NCI-H2171 (cell line): ENCODE data around the gene IFNL2.
A peak's percentile ranks its signal among the peaks of the same experiment; 100 is the strongest.
"Not testable (repeated sequence)": the region's sequence is repeated elsewhere in the genome, so short reads cannot be mapped to it uniquely, and the experiment has no call there.

Experiments
- DNase-seq: peaks from one replicate; lab custom pipeline; 2025; lab: John Stamatoyannopoulos, UW

Gene IFNL2

GRCh38 chr19:39268085-39268484 is at the start of gene IFNL2:
Gene IFNL2 (plus strand): TSS chr19:39268396. CDS start chr19:39268569, 173 bp downstream.
- DNase-seq = peak; percentile 63

DNA sequence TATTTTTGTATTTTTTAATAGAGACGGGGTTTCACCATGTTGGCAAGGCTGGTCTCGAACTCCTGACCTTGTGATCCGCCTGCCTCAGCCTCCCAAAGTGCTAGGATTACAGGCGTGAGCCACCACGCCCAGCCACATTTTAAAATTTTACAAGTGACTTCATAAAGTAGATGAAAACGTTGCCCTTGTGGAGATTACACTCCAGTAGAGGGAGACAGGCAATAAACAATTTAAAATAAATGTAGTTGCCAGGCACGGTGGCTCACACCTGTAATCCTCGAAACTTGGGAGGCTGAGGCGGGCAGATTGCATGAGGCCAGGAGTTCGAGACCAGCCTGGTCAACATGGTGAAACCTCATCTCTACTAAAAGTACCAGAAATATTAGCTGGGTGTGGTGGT is 49.1 kb upstream of the IFNL2 start:
- DNase-seq = not testable (repeated sequence)

DNA sequence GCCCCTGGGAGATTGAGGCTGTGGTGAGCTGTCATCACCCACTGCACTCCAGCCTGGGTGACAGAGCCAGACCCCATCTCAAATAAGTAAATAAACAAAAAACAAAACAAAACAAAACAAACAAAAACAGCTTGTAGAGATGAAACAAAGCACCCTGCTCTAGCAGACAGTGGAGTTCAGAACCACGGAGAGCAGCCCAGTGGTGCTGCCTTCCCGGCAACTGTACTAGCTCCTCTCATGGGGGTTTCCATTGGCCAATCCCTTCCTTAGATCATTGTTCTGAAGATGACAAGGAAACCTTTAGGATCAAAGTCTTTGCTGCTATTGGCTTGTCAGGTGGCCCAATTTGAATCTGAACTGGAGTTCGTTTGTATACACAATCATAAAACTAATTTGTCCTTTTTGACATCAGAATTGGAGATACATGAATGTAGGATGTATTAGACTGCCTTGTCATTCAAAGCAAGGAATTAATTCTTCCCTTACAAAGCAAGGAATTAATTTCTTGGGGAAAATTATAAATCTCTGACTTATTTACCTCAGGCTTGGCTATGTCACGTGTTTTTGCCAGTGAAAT is 44.4 kb upstream of the IFNL2 start:
- no peak for DNase-seq

DNA sequence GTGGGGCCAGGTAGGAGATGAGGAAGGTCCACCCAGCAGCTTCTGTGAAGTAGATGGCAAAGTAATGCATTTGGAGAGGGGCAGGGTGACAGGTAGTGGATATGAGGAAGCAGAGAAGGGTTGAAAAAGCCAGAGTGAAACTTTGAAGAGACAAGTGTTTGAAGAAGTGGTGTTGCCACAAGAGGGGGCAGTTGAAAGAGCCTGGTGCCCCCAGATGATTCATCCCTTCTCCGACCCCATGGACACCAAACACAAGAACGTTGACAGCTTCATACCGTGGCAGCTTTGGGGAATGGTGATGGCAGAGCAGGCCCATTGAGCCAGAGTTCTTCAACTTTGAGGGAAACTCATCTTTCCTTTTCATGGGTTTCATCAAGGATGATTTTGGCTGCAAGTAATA is 43.3 kb upstream of the IFNL2 start:
- DNase-seq = no peak

DNA sequence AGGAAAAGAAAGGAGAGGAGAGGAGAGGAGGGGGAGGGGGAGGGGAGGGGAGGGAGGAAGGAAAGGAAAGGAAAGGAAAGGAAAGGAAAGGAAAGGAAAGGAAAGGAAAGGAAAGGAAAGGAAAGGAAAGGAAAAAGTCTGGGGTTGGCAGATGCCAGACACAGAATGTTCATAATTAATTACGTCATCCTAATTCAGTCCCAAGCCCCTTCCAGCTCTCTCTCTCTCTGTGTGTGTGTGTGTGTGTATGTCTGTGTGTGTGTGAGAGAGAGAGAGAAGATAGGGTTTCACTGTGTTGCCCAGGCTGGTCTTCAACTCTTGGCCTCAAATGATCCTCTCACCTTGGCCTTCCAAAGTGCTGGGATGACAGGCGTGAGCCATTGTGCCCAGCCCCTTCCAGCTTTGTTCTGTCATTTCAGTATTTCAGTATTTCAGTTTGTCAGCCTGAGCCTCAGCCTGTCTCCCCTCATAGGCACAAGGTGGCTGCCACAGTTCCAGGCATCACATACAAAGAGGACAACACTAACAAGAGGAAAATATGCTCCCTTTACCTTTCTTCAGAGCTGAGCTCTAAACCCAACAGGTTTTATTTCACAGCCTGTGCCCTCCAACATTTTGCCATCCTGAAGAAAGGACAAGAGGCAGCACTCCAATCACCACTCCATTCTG is 38.0 kb upstream of the IFNL2 start:
- no peak for DNase-seq

DNA sequence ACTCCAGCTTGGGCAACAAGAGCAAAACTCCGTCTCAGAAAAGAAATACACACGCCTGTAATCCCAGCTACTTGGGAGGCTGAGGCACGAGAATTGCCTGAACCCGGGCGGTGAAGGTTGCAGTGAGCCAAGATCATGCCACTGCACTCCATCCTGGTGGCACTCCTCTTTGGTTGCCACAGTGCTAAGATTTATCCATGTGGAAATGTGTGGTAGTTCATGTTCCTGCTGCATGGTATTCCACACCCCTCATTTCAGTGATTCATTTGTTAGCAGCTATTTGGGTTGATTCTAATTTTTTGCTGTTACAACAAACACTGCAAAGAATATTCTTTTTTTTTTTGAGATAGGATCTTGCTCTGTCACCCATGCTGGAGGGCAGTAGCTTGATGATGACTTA is 35.5 kb upstream of the IFNL2 start:
- DNase-seq = no peak

DNA sequence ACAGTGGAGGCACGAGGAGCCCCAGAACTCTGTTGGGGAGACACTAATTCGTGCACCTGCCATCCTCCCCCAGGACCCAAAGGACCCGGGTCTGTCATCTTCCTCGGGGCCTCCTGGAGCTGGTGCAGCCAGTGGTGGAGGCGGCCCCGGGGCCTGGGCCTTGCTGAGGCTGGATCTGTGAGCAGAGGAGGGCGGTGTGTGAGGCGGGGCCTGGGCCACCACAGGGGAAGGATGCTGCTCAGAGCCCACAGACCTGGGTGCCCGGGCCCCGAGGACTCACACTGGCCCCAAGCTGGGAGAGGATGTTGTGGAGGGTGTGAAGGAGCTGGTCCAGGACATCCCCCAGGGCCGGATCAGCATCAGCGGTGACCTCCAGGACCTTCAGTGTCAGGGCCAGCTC is 31.7 kb upstream of the IFNL2 start:
- no peak for DNase-seq

- no peak for DNase-seq
Measured at GRCh38 chr19:39237200-39238184, 30.7 kb upstream of the IFNL2 start.

- no peak for DNase-seq
Measured at GRCh38 chr19:39238209-39238608, 30.0 kb upstream of the IFNL2 start.

DNA sequence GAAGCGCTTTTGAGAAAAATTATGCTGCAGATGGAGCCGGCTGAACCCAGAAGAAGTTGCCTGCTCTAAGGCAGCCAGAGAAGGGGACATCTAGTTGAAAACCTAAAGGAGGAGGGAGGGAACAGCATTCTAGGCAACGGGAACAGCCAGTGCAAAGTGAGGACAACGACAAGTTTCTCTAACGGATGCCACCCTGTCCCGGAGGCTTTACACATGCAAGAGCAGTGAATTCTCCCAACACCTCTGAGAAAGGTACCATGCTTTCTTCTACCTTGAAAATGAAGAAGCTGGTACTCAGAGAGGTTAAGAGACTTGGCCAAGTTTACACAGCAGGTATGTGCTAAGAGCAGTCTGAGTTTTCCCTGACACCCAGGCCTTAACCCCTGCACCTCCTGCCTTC is 29.3 kb upstream of the IFNL2 start:
- no peak for DNase-seq

DNA sequence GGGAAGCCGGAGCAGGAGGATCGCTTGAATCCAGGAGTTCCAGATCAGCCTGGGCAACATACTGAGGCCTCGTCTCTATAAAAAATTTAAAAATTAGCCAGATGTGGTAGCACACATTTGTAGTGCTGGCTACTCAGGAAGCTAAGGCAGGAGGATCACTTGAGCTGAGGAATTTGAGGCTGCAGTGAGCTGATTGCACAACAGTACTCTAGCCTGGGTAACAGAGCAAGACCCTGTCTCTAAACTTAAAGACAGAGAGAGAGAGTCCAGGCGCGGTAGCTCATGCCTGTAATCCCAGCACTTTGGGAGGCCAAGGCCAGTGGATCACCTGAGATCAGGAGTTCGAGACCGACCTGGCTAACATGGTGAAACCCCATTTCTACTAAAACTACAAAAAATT is 27.8 kb upstream of the IFNL2 start:
- DNase-seq = no peak

- DNase-seq = not testable (repeated sequence)
Measured at GRCh38 chr19:39243741-39244140, 24.5 kb upstream of the IFNL2 start.

DNA sequence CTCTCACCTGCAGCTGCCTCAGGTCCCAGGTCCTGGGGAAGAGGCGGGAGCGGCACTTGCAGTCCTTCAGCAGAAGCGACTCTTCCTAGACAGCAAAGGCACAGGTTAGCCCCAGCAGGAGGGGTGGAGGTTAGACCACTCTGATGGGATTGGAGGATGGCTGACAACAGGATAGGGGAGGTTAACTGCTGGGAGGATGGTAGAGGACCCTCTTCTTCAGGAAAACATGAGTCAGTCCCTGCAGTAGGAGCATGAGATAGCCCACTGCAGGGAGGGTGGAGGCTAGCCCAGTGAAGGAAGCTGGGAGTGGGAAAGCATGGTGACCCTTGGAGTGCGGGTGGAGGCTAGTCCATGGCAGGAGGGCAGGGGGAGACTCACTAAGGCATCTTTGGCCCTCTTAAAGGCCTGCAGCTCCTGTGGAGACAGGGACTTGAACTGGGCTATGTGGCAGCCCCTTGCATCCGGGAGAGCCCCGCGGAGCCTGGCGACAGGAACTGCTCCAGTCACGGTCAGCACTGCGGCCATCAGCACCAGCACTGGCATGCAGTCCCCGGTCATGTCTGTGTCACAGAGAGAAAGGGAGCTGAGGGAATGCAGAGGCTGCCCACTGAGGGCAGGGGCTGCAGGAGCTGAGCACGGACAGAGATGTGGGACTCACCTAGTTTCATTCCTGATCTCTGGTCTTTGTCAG is 23.6 kb upstream of the IFNL2 start, which contains the start of gene IFNL3:
TSS of gene IFNL3 (minus strand) at position 597 of the 691 bp plus-strand sequence. CDS start at position 558, 39 bp downstream.
- not testable (repeated sequence) for DNase-seq

- peak; percentile 51 for DNase-seq
Measured at GRCh38 chr19:39245166-39245565, 23.0 kb upstream of the IFNL2 start.

DNA sequence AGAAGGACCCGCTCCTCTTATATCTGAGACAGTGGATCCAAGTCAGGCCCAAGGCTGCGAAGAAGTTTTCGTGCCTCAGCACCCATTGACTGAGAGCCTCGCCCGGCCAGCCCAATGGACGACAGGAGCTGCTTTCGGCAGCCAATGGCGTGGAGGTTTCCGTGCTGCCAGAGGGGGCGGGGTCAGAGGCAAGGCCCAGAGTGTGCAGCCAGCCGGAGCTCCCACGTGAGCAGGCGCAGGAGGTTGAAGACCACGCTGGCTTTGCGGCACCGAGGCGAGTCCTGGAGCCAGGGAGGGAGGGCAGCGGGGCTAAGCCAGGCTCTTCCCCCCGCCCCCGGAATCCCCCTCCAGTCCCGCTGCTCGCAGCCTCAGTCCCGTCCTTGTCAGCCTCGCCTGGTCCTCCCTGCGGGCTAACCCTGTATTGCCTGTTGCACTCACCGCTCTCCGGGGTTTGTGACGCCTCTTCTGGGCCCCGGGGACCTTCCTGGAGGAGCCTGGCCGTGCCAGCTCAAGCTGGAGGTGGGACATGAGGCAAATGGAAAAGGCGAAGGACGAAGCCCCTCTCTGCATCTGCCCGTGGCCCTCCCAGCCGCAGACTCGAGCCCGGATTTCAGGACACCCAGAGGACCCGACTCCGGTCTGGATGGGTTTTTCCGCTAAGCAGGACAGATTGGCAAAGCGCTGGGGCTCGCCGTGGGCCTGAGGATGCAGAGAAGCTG is 21.1 kb upstream of the IFNL2 start:
- no peak for DNase-seq

- DNase-seq = no peak
Measured at GRCh38 chr19:39247701-39248664, 20.2 kb upstream of the IFNL2 start.

- DNase-seq = no peak
Measured at GRCh38 chr19:39248806-39249205, 19.4 kb upstream of the IFNL2 start, which contains the start of gene IFNL4. Gene IFNL4 (minus strand): TSS chr19:39248856.

DNA sequence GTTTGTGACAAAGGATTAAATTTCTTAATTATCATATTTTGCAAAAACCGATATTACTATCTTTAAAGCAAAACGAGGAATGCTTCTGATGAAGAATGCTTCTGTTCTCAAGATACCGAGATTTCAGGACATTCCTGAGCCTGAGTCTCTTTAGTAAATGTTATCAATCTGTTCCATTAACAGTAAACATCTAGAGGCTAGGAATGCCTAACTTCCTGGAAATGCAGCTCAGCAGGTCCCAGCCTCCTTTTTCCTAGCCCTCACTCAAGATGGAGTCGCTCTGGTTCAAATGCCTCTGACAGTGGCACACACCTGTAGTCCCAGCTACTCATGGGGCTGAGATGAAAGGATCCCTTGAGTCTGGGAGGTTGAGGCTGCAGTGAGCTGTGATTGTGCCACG is 17.1 kb upstream of the IFNL2 start:
- no peak for DNase-seq

- DNase-seq = no peak
Measured at GRCh38 chr19:39251846-39252245, 16.4 kb upstream of the IFNL2 start.

GRCh38 chr19:39252458-39252857 is 15.7 kb upstream of the IFNL2 start:
- DNase-seq = no peak
